ENCODE data around the gene CRKL.

Gene CRKL

GRCh38 chr22:20975541-20976290 lies 58.5 kb downstream of the CRKL start:
- no peak for TF ChIP-seq CTCF (IDR thresholded peaks at IDR 0.05; ENCODE audit: extremely low read depth, missing control alignments)

GRCh38 chr22:20976291-20976877 lies 59.2 kb downstream of the CRKL start:
- no peak for DNase-seq (ENCODE audit: low spot score)
- no peak for TF ChIP-seq CTCF (IDR thresholded peaks at IDR 0.05; ENCODE audit: extremely low read depth, missing control alignments)

More at GRCh38 chr22:20975541-20976290, 58.5 kb downstream of the CRKL start:
- DNase-seq (ENCODE audit: low spot score), result no peak

GRCh38 chr22:20977019-20977418 lies 59.8 kb downstream of the CRKL start:
- no peak for TF ChIP-seq CTCF (IDR thresholded peaks at IDR 0.05; ENCODE audit: extremely low read depth, missing control alignments)

GRCh38 chr22:20977516-20978170 lies 60.4 kb downstream of the CRKL start:
- no peak for TF ChIP-seq CTCF (IDR thresholded peaks at IDR 0.05; ENCODE audit: extremely low read depth, missing control alignments)
- no peak for DNase-seq (ENCODE audit: low spot score)

More at GRCh38 chr22:20977019-20977418, 59.8 kb downstream of the CRKL start:
- DNase-seq (ENCODE audit: low spot score), result no peak

GRCh38 chr22:20978419-20978818 lies 61.2 kb downstream of the CRKL start:
- no peak for TF ChIP-seq CTCF (IDR thresholded peaks at IDR 0.05; ENCODE audit: extremely low read depth, missing control alignments)
- no peak for DNase-seq (ENCODE audit: low spot score)

GRCh38 chr22:20979243-20979809 lies 62.1 kb downstream of the CRKL start:
- DNase-seq (ENCODE audit: low spot score), result peak; percentile 91
- TF ChIP-seq CTCF (IDR thresholded peaks at IDR 0.05; ENCODE audit: extremely low read depth, missing control alignments), result no peak

Measured in GM20000 (cell line).